Stomach smooth muscle (tissue), 2 donors: ENCODE measurements around the gene PLD5.

Experiments used
- H3K27ac ChIP-seq: one replicate; pipeline ENCODE4 v1.7.0; 2013; ENCODE audit warnings: mild to moderate bottlenecking, low read length, inconsistent platforms
- H3K27me3 ChIP-seq, 2 donors: one replicate each; pipeline ENCODE4 v1.7.0; 2013; ENCODE audit warnings: low read length in 2 of 2; ENCODE audit not compliant: insufficient read depth in 2 of 2, control insufficient read depth in 1 of 2
- H3K36me3 ChIP-seq, 2 donors: one replicate each; pipeline ENCODE4 v1.7.0; 2013; ENCODE audit warnings: low read length in 2 of 2; ENCODE audit not compliant: control insufficient read depth in 2 of 2, insufficient read depth in 2 of 2
- H3K4me1 ChIP-seq: one replicate; pipeline ENCODE4 v1.7.0; 2013; ENCODE audit warnings: low read length; ENCODE audit not compliant: control insufficient read depth, insufficient read depth
- H3K4me3 ChIP-seq, 2 donors: one replicate each; pipeline ENCODE4 v1.7.0; 2013; ENCODE audit warnings: low read length in 2 of 2
- H3K9ac ChIP-seq, 2 donors: one replicate each; pipeline ENCODE4 v1.7.0; 2013; ENCODE audit warnings: low read length in 2 of 2, mild to moderate bottlenecking in 1 of 2
- H3K9me3 ChIP-seq, 2 donors: one replicate each; pipeline ENCODE4 v1.7.0; 2013; ENCODE audit warnings: low read length in 2 of 2; ENCODE audit not compliant: control insufficient read depth in 2 of 2
- donor health status: healthy.
- donor health status: Pancreatic carcinoma.

Gene PLD5

GRCh38 chr1:242033447-242033846 is 491.1 kb downstream of the PLD5 start:
- no peaks in the 10 kb centered on the region for H3K4me1 ChIP-seq
- H3K36me3 ChIP-seq: no peaks in the 10 kb centered on the region
- H3K27ac ChIP-seq: no peak overlapping the region
- no peaks in the 10 kb centered on the region for H3K27me3 ChIP-seq
- no peaks in the 10 kb centered on the region for H3K9me3 ChIP-seq
- no peak overlapping the region for H3K4me3 ChIP-seq
- H3K9ac ChIP-seq: no peak overlapping the region
